Keratinocyte (primary cell): Measurements from ENCODE around the gene DUSP8.

ENCODE experiments used
- CTCF ChIP-seq, 3 experiments: IDR thresholded peaks in 1 of 3; conservative IDR thresholded peaks in 1 of 3; optimal IDR thresholded peaks in 1 of 3; 2 replicates in 2 of 3; 3 replicates in 1 of 3; pipeline versions ENCODE3 to v1.5.1; 2011; ENCODE audit warnings: low read length in 3 of 3, mild to moderate bottlenecking in 3 of 3, moderate library complexity in 2 of 3, control low read depth in 1 of 3, inconsistent platforms in 1 of 3; ENCODE audit not compliant: insufficient read depth in 2 of 3; ENCODE audit errors: extremely low read depth in 1 of 3
- EZH2 ChIP-seq: IDR thresholded peaks from one replicate; pipeline ENCODE4 v1.6.1; 2012; ENCODE audit warnings: inconsistent platforms, mild to moderate bottlenecking, low read length, moderate library complexity

DNA sequence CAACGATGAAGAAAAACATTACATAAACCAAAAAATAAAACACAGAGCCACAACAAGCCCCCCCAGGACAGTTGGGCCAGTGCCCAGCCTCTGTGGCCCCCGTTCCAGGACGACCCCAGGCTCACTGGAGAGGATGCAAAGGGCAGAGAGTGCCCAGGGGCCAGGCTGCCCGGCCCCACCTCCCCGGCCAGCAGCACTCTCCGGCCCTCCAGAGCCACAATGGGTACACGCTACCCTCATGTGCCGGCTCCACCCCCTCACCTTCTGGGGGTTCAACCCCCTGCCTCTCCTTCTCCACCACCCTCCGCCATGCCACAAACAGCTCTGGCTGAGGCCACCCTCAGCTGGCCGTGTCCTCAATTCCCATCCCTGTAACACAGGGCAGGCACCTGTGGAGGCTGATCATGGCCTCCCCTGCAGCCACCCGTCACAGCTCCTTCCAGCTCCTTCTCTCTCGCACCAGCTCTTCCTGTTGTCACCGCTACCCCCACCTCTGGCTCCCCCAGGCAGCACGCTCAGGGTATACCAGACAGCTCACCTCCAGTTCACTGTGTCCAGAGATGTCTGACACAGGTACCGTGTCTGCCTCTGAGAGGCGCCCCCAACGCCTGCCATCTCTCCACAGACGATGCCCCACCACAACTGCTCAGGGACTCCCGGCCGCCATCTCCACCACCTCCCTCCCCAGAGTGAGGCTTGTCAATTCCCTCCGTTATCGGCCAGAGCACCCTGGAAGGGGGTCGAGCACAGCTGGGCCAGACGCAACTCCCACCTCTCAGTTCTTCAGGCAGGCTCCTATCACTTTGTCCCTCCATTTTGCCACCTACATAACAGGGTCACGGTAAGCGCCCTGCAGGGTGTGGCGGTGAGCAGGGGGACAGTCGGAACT is 54.7 kb downstream of the DUSP8 start:
- no peak for TF ChIP-seq CTCF (optimal IDR thresholded peaks at IDR 0.05 in 1 of 3, IDR thresholded peaks at IDR 0.05 in 1 of 3, conservative IDR thresholded peaks at IDR 0.05 in 1 of 3; ENCODE audit: extremely low read depth in 1 of 3, insufficient read depth in 2 of 3, low read length in 3 of 3)
- TF ChIP-seq EZH2: no peak
